Stimulated activated CD4-positive, alpha-beta T cell treated with anti-CD3 and anti-CD28 coated beads, Interleukin-4, amount 100 ng/mL, for 4 hours (primary cell): ENCODE results near the gene TEPSIN.
A peak's percentile ranks its signal among the peaks of the same experiment; 100 is the strongest.

Experiments
- DNase-seq, 2 experiments: peaks; one replicate each; pipeline ENCODE4 v3.0.0-alpha.2; 2020

The TEPSIN gene, protein sequence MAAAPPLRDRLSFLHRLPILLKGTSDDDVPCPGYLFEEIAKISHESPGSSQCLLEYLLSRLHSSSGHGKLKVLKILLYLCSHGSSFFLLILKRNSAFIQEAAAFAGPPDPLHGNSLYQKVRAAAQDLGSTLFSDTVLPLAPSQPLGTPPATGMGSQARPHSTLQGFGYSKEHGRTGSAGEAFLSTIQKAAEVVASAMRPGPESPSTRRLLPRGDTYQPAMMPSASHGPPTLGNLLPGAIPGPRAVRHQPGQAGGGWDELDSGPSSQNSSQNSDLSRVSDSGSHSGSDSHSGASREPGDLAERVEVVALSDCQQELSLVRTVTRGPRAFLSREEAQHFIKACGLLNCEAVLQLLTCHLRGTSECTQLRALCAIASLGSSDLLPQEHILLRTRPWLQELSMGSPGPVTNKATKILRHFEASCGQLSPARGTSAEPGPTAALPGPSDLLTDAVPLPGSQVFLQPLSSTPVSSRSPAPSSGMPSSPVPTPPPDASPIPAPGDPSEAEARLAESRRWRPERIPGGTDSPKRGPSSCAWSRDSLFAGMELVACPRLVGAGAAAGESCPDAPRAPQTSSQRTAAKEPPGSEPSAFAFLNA

DNA sequence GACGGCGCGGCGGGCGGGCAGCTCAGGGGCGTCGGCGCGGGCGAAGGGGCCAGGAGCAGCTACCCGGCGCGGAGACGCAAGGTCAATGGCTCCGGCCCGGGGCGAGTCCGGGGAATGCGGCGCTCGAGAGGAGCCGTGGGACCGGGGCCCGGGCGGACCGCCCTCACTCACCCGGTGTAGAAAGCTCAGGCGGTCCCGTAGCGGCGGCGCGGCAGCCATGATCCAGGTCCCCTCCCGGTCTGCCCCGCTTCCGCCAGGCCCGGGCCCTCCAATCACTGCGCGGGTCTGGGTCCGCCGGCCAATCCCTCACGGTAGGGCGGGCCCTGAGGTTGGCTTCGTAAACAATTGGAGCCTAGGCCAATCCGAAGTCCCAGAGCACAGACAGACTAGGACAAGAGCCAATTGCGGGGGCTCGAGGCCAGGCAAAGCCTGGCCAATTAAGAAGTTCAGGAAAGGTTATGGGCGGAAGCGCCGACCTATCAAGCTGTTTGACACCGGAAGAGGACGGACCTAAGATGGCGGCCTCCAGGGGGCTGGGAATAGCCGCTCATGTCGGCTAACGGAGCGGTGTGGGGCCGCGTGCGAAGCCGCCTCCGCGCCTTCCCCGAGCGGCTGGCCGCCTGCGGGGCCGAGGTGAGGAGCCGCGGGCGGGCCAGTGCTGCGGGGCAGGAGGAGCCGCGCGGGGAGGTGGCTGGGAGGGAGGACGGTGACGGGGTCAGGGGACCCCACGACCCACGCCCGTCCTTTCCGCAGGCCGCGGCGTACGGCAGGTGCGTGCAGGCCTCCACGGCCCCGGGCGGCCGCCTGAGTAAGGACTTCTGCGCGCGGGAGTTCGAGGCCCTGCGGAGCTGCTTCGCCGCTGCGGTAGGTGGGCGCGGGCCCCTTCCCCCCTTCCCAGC, at the start of gene TEPSIN, which contains the start of gene NDUFAF8:
TEPSIN (minus strand) TSS at position 241 of the 899 bp plus-strand sequence; CDS start at position 219, 22 bp downstream.
NDUFAF8 (plus strand) TSS at position 504 of the 899 bp plus-strand sequence; CDS start at position 550, 46 bp downstream.
- peak; percentile 89 to 97 for DNase-seq

DNA sequence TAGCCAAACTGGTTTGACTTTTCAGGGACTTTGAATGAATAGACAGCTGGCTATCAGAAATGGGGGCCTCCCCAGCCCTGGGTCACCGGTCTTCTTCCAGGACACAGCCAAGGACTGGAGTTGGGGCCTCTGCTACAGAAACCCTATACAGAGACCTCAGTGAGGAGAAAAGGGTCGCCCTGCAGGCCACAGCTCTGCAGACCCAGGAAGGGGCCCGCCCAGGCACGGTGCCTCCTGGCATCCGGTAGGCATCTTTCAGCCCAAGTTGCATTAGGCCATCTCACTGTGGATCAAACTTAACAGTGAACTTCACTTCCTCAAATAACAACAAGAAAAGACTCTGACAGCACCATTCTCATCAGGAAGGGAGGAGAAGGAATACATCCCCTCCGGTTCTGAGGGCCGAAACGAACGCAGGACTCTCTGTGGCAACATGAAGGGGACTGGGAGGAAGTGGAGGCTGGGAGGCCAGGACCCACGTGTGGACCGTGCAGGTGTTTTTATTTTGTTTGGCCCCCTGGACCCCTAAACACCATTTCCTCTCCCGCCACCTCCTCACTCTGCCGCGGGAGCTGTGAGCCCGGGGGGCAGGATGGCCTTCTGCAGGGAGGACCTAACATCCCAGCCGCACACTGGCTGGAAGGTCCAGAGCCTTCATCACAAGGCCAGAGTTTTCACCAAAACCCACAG, 49.0 kb upstream of the TEPSIN start:
- no peak for DNase-seq

DNA sequence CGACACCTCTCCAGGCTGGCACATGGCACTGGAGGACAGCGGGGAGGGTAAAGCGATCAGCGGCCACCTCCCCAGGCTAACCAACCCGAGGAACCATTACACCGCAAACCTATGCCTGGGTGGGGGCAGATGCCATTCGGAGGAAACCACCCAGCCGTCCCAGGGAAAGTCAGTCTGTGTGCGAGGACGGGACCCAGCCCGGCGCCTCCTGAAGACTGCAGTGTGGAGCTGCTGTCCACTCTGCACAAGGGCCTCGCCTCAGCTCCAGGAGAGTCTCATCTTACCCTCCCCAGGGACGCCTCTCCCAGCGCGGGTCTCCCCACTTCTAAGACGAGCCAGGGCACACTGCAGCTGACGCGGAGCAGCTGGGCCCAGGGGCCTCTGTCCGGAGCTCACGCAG, 48.3 kb upstream of the TEPSIN start:
- DNase-seq = no peak

DNA sequence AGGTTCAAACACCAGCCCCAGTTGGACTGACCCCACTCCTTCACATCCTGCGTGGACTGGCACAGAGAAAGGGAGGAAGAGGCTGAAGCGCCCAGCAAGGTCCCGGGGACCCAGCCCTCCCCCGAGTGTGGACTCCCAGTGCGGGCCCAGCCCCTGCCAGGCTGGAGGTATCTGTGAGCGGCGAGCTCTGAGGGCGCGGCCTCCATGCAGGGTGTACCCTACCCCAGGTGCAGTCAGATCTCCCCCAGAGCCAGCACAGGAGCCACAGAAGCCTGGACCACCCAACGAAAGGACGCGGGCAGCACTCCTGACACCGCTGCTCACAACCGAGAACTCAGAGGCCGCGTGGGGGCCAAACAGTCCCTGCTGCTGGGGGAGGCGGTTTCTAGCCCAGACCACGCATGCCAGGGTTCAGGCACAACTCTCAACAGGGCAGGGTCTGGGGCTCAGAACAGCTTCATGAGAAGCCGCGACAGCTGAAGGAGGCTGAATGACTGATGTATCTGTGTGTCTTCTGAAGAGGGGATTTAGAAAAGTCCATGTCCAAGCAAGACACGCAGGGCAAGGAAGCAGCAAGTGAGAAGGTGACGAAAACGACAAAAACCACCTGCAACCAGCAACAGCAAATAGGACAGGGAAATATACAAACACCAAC, 47.8 kb upstream of the TEPSIN start:
- no peak for DNase-seq

- no peak for DNase-seq
Observed at GRCh38 chr17:81285894-81286293, 47.0 kb upstream of the TEPSIN start.

DNA sequence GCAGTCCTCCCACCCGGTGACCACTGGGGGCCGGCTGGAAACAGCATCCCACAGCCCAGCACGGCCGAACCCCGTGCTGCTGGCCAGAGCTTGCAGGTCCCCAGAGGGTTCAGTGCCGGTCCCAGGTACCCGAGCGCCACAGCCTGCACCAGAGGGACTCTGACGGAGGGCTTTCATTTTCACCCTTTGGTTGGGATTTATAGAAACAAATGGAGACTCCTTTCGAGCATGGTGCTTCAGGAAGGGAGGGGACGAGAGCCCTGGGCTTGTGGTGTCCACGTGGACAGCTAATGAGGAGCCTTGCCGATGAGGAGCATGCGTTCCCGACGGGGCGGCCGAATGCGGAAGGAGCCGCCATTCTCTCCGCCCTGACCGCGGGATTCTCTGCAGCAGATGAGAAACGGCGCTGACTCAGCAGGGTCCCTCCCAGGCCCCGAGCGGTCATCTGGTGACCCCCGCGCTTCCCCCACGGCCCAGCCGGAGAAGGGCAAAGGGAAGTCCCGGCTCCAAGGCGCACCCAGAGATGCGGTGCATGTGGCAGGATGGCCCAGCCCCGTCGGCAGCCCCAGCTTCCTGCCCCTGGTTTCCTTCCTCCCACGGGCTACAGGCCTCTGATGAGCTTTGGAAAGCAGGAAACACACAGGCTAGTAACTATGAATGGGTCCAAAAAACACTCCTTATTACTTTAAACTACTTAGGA, 46.5 kb upstream of the TEPSIN start:
- peak; percentile 52 to 63 for DNase-seq

- DNase-seq = no peak
Observed at GRCh38 chr17:81282876-81283275, 44.0 kb upstream of the TEPSIN start.

DNA sequence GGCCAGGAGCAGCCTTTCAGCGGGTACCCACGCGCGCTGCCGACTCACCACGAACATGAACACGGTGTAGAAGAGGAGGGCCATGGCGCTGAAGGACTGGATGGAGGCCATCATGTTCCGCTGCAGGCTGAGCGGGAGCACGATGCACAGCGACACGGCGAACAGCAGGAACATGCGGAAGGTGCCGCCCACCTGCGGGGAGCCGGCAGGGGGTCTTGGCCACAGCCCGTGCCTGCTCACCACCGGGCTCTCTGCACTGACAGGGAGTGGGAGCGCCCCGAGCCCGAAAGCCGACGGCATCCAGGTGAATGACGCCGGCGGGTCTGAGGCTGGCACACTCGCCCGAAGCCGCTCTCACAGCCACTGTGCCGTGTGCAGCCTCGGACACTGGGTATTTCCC, 43.3 kb upstream of the TEPSIN start:
- DNase-seq = no peak

DNA sequence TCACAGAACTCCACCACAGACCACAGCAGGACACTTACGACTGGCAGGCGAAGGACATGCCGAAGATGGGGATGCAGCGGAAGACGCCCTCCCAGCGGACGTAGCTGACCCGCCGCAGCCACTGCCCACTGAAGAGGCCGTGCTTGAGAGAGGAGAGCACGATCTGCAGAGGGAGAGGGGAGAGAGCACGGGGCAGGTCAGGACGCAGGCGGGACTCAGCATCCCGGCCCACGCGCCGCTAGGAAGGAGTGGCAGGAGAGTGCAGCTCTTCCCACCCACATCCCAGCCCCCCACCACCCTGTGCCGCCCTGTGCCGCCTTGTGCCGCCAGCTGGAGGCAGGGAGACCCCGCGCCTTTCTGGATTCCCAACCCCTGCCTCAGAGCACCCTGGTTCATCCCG, 41.7 kb upstream of the TEPSIN start:
- DNase-seq = no peak

- DNase-seq = no peak
Observed at GRCh38 chr17:81279278-81280275, 40.7 kb upstream of the TEPSIN start.

DNA sequence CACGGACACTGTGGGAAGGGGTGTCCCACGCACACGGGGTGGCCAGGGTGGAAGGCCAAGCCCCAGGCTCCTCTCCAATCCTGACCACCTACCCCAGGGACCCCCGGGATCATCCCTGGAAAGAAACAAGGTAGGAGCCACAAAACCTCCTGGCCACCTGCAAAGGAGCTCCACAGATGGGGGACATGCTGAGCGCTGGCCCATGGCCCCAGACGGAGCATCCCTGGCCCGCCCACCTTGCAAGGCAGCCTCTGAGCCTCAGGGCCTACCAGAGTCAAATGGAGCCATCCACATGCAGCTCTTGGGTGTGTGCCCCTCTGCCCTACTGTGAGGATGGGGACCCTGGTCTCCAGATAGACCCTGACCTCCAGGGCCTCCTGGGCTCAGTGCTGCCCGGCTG, 40.0 kb upstream of the TEPSIN start:
- DNase-seq = no peak

- no peak for DNase-seq
Observed at GRCh38 chr17:81277946-81278693, 39.3 kb upstream of the TEPSIN start.

- DNase-seq = no peak
Observed at GRCh38 chr17:81277421-81277820, 38.6 kb upstream of the TEPSIN start.

GRCh38 chr17:81276781-81277180, 37.9 kb upstream of the TEPSIN start:
- no peak for DNase-seq

GRCh38 chr17:81274471-81274855, 35.6 kb upstream of the TEPSIN start:
- no peak for DNase-seq

GRCh38 chr17:81273698-81274470, 35.0 kb upstream of the TEPSIN start:
- DNase-seq = no peak

GRCh38 chr17:81272616-81273015, 33.8 kb upstream of the TEPSIN start:
- DNase-seq = no peak

DNA sequence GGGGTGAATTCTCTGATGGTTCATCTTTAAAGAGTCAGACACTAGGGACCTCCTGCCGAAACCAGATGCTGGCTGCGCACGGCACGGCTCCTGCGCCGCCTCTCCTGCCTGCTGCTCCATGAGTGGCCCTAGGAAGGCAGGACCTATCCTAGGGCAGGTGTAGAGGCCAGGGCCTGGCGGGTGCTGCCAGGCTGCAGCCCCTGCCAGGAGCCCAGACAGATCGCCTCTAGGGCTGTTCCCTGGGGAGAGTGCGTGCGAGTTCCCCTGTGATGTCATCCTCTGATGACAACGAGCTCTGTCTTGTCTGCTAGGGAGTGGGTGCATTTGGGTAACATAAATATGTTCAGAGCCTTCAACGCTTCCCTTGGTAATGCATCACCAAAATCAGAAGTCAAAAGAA, 32.4 kb upstream of the TEPSIN start:
- DNase-seq = no peak

DNA sequence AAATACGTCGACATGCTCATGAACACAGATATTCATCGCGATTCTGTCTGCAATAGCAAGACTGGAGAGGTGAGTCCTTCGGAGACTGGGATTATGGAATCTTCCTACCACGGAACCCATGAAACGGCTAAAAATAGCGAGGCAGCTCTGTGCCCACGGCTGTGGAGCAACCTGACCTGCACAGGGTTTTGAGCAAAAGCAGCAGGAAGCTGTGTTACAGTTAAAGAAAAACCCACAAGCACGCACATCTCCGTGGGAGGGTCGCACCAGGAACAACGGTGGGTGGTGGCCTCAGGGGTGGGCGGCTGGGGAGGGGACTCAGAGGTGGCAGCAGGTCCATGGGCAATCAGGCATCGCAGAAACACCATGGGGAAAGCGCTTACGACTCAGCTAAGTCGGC, 31.4 kb upstream of the TEPSIN start:
- DNase-seq = no peak
